ENCODE results near the gene KDELR3.

GRCh38 chr22:38484244-38484643 lies 16.3 kb downstream of the KDELR3 start:
- TF ChIP-seq, protein P1, sequence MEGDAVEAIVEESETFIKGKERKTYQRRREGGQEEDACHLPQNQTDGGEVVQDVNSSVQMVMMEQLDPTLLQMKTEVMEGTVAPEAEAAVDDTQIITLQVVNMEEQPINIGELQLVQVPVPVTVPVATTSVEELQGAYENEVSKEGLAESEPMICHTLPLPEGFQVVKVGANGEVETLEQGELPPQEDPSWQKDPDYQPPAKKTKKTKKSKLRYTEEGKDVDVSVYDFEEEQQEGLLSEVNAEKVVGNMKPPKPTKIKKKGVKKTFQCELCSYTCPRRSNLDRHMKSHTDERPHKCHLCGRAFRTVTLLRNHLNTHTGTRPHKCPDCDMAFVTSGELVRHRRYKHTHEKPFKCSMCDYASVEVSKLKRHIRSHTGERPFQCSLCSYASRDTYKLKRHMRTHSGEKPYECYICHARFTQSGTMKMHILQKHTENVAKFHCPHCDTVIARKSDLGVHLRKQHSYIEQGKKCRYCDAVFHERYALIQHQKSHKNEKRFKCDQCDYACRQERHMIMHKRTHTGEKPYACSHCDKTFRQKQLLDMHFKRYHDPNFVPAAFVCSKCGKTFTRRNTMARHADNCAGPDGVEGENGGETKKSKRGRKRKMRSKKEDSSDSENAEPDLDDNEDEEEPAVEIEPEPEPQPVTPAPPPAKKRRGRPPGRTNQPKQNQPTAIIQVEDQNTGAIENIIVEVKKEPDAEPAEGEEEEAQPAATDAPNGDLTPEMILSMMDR (IDR thresholded peaks at IDR 0.05; ENCODE audit: extremely low read depth in 1 of 2, insufficient read depth in 1 of 2, low read depth in 1 of 2, low read length in 2 of 2): no peak
- TF ChIP-seq POLR2A (IDR thresholded peaks at IDR 0.05; ENCODE audit: low read depth, low read length) (no peak), POLR2AphosphoS5 (IDR thresholded peaks at IDR 0.05; ENCODE audit: insufficient read depth, low read depth, low read length) (no peak), EZH2 (IDR thresholded peaks at IDR 0.05; ENCODE audit: borderline replicate concordance, low read depth, low read length, severe bottlenecking) (no peak)

All from endothelial cell of umbilical vein (primary cell).